ENCODE results near the gene CYTH1. TPM values are rescaled to one million over a fixed set of nuclear protein-coding genes. Genes with fewer than 3 reads are reported as not detected.

CYTH1 gene
- total and polyA plus RNA-seq, 2 donors (not counting 1 experiment from before 2014, with no cell fraction given) = 255 to 353 TPM

GRCh38 chr17:78678222-78678557 is 103.9 kb downstream of the CYTH1 start:
- no peaks in the 10 kb centered on the region for H3K27me3 ChIP-seq (replicated peaks in 1 of 4; ENCODE audit: control extremely low read depth in 1 of 4, control insufficient read depth in 3 of 4, insufficient read depth in 4 of 4, low read length in 3 of 4)
- no peak for TF ChIP-seq EZH2 (IDR thresholded peaks at IDR 0.05; ENCODE audit: borderline replicate concordance, insufficient read depth, low read depth, low read length, poor library complexity, severe bottlenecking)
- TF ChIP-seq CTCF (IDR thresholded peaks at IDR 0.05) = no peak
- H3K4me3 ChIP-seq (ENCODE audit: control extremely low read depth in 1 of 5, extremely low read depth in 1 of 5, insufficient read depth in 1 of 5, low read depth in 2 of 5, low read length in 4 of 5) = no peak overlapping the region
- peaks cover 3 to 98% of the 10 kb centered on the region in 2 experiments for H3K36me3 ChIP-seq (replicated peaks in 1 of 2; ENCODE audit: control extremely low read depth in 1 of 2, control insufficient read depth in 1 of 2, extremely low read depth in 1 of 2, insufficient read depth in 2 of 2, low read length in 1 of 2)
- H4K20me1 ChIP-seq (ENCODE audit: control insufficient read depth, insufficient read depth, low read length, poor library complexity, severe bottlenecking) = peaks cover 73% of the 10 kb centered on the region
- peaks cover 19% of the 10 kb centered on the region for H3K79me2 ChIP-seq (ENCODE audit: control insufficient read depth, insufficient read depth, low read length)
- no peak overlapping the region for H2AFZ ChIP-seq (ENCODE audit: insufficient read depth, low read depth, low read length, poor library complexity, severe bottlenecking)
- no peak overlapping the region for H3K9ac ChIP-seq (ENCODE audit: low read length)
- H3K27ac ChIP-seq (ENCODE audit: low read length in 2 of 2) = no peak overlapping the region
- DNase-seq (peak; percentile 9), ATAC-seq (ENCODE audit: low read depth) (no peak)
- Mint-ChIP-seq H3K4me1 (no peaks in the 10 kb centered on the region), H3K27ac (no peak overlapping the region), H3K9me3 (ENCODE audit: insufficient read depth) (no peaks in the 10 kb centered on the region), H3K27me3 (no peaks in the 10 kb centered on the region), H3K4me3 (no peak overlapping the region)
- CTCF ChIA-PET = interaction anchor here (1.7 kb wide), 1 partner anchor 21 kb away, joined by 3 read pairs; no protein-coding TSS in a partner anchor
- 100% methylated on average over 2 of the region's 11 CpGs for WGBS (ENCODE audit: insufficient coverage)
- H3K9me3 ChIP-seq (ENCODE audit: control extremely low read depth in 1 of 3, control insufficient read depth in 2 of 3, insufficient read depth in 1 of 3, low read length in 2 of 3) = no peaks in the 10 kb centered on the region
- no peaks in the 10 kb centered on the region for H3K4me1 ChIP-seq (ENCODE audit: control insufficient read depth in 2 of 2, insufficient read depth in 2 of 2, low read length in 2 of 2)
- POLR2A ChIA-PET = no interaction called here
- no peak overlapping the region for H3K4me2 ChIP-seq (replicated peaks; ENCODE audit: low read depth, low read length, poor library complexity, severe bottlenecking)
- intact Hi-C loops (cut with micrococcal nuclease) = no loop called here

GRCh38 chr17:78677303-78678221 is 104.5 kb downstream of the CYTH1 start:
- Histone ChIP-seq H3K4me1 (ENCODE audit: control insufficient read depth in 2 of 2, insufficient read depth in 2 of 2, low read length in 2 of 2) (no peaks in the 10 kb centered on the region), H3K27ac (ENCODE audit: low read length in 2 of 2) (no peak overlapping the region), H3K4me2 (replicated peaks; ENCODE audit: low read depth, low read length, poor library complexity, severe bottlenecking) (no peak overlapping the region), H3K36me3 (replicated peaks in 1 of 2; ENCODE audit: control extremely low read depth in 1 of 2, control insufficient read depth in 1 of 2, extremely low read depth in 1 of 2, insufficient read depth in 2 of 2, low read length in 1 of 2) (peaks cover 3 to 98% of the 10 kb centered on the region in 2 experiments), H3K9ac (ENCODE audit: low read length) (no peak overlapping the region), H3K9me3 (ENCODE audit: control extremely low read depth in 1 of 3, control insufficient read depth in 2 of 3, insufficient read depth in 1 of 3, low read length in 2 of 3) (no peaks in the 10 kb centered on the region), H3K27me3 (replicated peaks in 1 of 4; ENCODE audit: control extremely low read depth in 1 of 4, control insufficient read depth in 3 of 4, insufficient read depth in 4 of 4, low read length in 3 of 4) (no peaks in the 10 kb centered on the region), H4K20me1 (ENCODE audit: control insufficient read depth, insufficient read depth, low read length, poor library complexity, severe bottlenecking) (peaks cover 73% of the 10 kb centered on the region), H3K4me3 (ENCODE audit: control extremely low read depth in 1 of 5, extremely low read depth in 1 of 5, insufficient read depth in 1 of 5, low read depth in 2 of 5, low read length in 4 of 5) (no peak overlapping the region), H3K79me2 (ENCODE audit: control insufficient read depth, insufficient read depth, low read length) (peaks cover 14% of the 10 kb centered on the region), H2AFZ (ENCODE audit: insufficient read depth, low read depth, low read length, poor library complexity, severe bottlenecking) (no peak overlapping the region)
- 96% methylated on average over 21 of the region's 25 CpGs for WGBS (ENCODE audit: insufficient coverage)
- ChIA-PET CTCF (interaction anchor here (1.7 kb wide), 1 partner anchor 22 kb away, joined by 3 read pairs; no protein-coding TSS in a partner anchor), POLR2A (interaction anchor here (0.7 kb wide), 1 partner anchor 56 kb away, joined by 3 read pairs; no protein-coding TSS in a partner anchor)
- TF ChIP-seq EZH2 (IDR thresholded peaks at IDR 0.05; ENCODE audit: borderline replicate concordance, insufficient read depth, low read depth, low read length, poor library complexity, severe bottlenecking) (no peak), CTCF (IDR thresholded peaks at IDR 0.05) (no peak)
- no peak overlapping the region for H3K27ac Mint-ChIP-seq
- no peak overlapping the region for H3K4me3 Mint-ChIP-seq
- no peaks in the 10 kb centered on the region for H3K4me1 Mint-ChIP-seq
- ATAC-seq (ENCODE audit: low read depth) (no peak), DNase-seq (peak; percentile 8)
- no peaks in the 10 kb centered on the region for H3K9me3 Mint-ChIP-seq (ENCODE audit: insufficient read depth)
- intact Hi-C loops (cut with micrococcal nuclease) = no loop called here
- H3K27me3 Mint-ChIP-seq = no peaks in the 10 kb centered on the region

Data from B cell (primary cell).